PC-9 (cell line): ENCODE data around the gene UTP15. TPM values are rescaled to one million over a fixed set of nuclear protein-coding genes. Genes with fewer than 3 reads are reported as not detected.

Experiments used
- BruUV-seq: library from RNA; stranded (reverse); fragments of 400-500 nt; replicated peaks from 2 replicates; lab custom pipeline; 2021; lab: Mats Ljungman, UMichigan
- CTCF ChIA-PET: fragments of 300-600 bp; sonication (Branson Sonifier 250); formaldehyde crosslinking; loops from one replicate; lab custom pipeline; 2022; ENCODE audit warnings: antibody characterized with exemption; lab: Charles Lee
- POLR2A ChIA-PET: fragments of 300-600 bp; sonication (Branson Sonifier 250); formaldehyde crosslinking; loops from one replicate; lab custom pipeline; 2022; ENCODE audit warnings: antibody characterized with exemption; ENCODE audit not compliant: unreplicated experiment; lab: Charles Lee
- DNase-seq, 2 experiments: peaks; one replicate each; pipeline versions ENCODE4 v3.0.0 to v3.0.0-alpha.2; 2015 to 2022; ENCODE audit warnings: mixed read lengths in 1 of 2
- H2AFZ ChIP-seq: fragments of 200-600 bp; sonication (generic); 2 replicates; pipeline ENCODE4 v1.8.1; 2017; ENCODE audit warnings: antibody characterized with exemption
- H3F3A ChIP-seq: fragments of 200-600 bp; sonication (generic); 2 replicates; pipeline ENCODE4 v1.8.1; 2017; ENCODE audit warnings: antibody characterized with exemption, mild to moderate bottlenecking, low read depth; ENCODE audit not compliant: insufficient read depth
- H3K27ac ChIP-seq: fragments of 200-600 bp; sonication (generic); 2 replicates; pipeline ENCODE4 v1.6.1; 2016; ENCODE audit warnings: mixed run types
- H3K27me3 ChIP-seq: fragments of 200-600 bp; sonication (generic); 2 replicates; pipeline ENCODE4 v1.6.1; 2016; ENCODE audit warnings: low read depth, mixed run types; ENCODE audit not compliant: insufficient read depth
- H3K36me3 ChIP-seq: fragments of 200-600 bp; sonication (generic); 2 replicates; pipeline ENCODE4 v1.6.1; 2016; ENCODE audit warnings: low read depth, mixed run types
- H3K4me1 ChIP-seq: fragments of 200-600 bp; sonication (generic); replicated peaks from 2 replicates; pipeline ENCODE4 v1.6.1; 2016; ENCODE audit warnings: mixed run types; ENCODE audit not compliant: insufficient read depth
- H3K4me2 ChIP-seq: fragments of 200-600 bp; sonication (generic); 2 replicates; pipeline ENCODE4 v1.6.1; 2017; ENCODE audit warnings: mixed run types
- H3K4me3 ChIP-seq: fragments of 200-600 bp; sonication (generic); 2 replicates; pipeline ENCODE4 v1.6.1; 2016; ENCODE audit warnings: mixed run types
- H3K79me2 ChIP-seq: fragments of 200-600 bp; sonication (generic); 2 replicates; pipeline ENCODE4 v1.6.1; 2017; ENCODE audit warnings: low read depth, mixed run types
- H3K9me2 ChIP-seq: fragments of 200-600 bp; sonication (generic); 2 replicates; pipeline ENCODE4 v1.8.1; 2017; ENCODE audit warnings: mild to moderate bottlenecking; ENCODE audit not compliant: insufficient read depth
- H3K9me3 ChIP-seq: fragments of 200-600 bp; sonication (generic); 2 replicates; pipeline ENCODE4 v1.8.1; 2016; ENCODE audit warnings: low read depth; ENCODE audit not compliant: insufficient read depth
- H4K20me1 ChIP-seq: fragments of 200-600 bp; sonication (generic); 2 replicates; pipeline ENCODE4 v1.8.1; 2017; ENCODE audit not compliant: insufficient read depth
- EZH2 ChIP-seq: fragments of 200-600 bp; sonication (generic); IDR thresholded peaks from 2 replicates; pipeline ENCODE4 v1.8.0; 2017; ENCODE audit warnings: antibody characterized with exemption, low read depth
- intact Hi-C: fragments of 100-400 bp; cut with micrococcal nuclease; formaldehyde crosslinking; loops from one replicate; pipeline ENCODE4 v1.10.0; 2022; ENCODE audit not compliant: unreplicated experiment
- total RNA-seq: library from RNA; stranded (reverse); gene quantifications from 2 replicates; pipeline ENCODE4 v1.2.3, GENCODE V29; 2021
- TF ChIP-seq, protein P1 (sequence below): fragments of 200-600 bp; sonication (generic); conservative IDR thresholded peaks from 2 replicates; pipeline ENCODE4 v1.6.1; 2017; ENCODE audit warnings: mixed run types, antibody characterized with exemption, mild to moderate bottlenecking, moderate library complexity

Gene UTP15
- total RNA-seq, 1 experiment from 2014 or later, result 19.4 TPM

DNA sequence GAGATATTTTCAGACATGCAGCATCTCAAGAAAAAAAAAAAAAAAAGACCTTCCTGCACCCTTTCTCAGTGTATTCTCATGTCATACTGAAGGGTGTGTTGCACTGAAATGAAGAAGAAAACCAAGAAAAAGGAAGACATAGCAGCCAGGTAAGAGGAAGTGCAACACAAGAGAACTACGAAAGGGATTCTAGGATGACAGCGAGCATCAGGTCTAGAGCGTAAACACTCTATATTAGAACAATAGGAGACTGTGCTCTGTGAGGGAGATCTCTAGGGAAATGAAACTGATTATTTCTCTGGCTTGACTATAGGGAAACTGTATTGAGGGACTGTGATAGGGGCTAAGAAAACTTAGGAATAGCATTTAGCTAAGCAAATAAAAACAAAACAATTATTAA lies 37.3 kb upstream of the UTP15 start:
- no peaks in the 10 kb centered on the region for H3K79me2 ChIP-seq
- no peaks in the 10 kb centered on the region for H3F3A ChIP-seq
- no peak overlapping the region for H3K4me3 ChIP-seq
- intact Hi-C loops, result no loop called here
- no peak overlapping the region for H2AFZ ChIP-seq
- H3K9me2 ChIP-seq, result no peaks in the 10 kb centered on the region
- ChIA-PET POLR2A (no interaction called here), CTCF (no interaction called here)
- TF ChIP-seq EZH2, result no peak
- TF ChIP-seq, protein P1, sequence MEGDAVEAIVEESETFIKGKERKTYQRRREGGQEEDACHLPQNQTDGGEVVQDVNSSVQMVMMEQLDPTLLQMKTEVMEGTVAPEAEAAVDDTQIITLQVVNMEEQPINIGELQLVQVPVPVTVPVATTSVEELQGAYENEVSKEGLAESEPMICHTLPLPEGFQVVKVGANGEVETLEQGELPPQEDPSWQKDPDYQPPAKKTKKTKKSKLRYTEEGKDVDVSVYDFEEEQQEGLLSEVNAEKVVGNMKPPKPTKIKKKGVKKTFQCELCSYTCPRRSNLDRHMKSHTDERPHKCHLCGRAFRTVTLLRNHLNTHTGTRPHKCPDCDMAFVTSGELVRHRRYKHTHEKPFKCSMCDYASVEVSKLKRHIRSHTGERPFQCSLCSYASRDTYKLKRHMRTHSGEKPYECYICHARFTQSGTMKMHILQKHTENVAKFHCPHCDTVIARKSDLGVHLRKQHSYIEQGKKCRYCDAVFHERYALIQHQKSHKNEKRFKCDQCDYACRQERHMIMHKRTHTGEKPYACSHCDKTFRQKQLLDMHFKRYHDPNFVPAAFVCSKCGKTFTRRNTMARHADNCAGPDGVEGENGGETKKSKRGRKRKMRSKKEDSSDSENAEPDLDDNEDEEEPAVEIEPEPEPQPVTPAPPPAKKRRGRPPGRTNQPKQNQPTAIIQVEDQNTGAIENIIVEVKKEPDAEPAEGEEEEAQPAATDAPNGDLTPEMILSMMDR, result no peak
- BruUV-seq, result no TSS peak
- no peak for DNase-seq
- H4K20me1 ChIP-seq, result no peaks in the 10 kb centered on the region
- no peaks in the 10 kb centered on the region for H3K9me3 ChIP-seq
- H3K4me1 ChIP-seq, result 0 out of 2 replicates have a peak, but pooled peaks cover 5% of the 10 kb centered on the region
- no peak overlapping the region for H3K4me2 ChIP-seq
- no peaks in the 10 kb centered on the region for H3K36me3 ChIP-seq
- no peak overlapping the region for H3K27ac ChIP-seq
- H3K27me3 ChIP-seq, result no peaks in the 10 kb centered on the region

DNA sequence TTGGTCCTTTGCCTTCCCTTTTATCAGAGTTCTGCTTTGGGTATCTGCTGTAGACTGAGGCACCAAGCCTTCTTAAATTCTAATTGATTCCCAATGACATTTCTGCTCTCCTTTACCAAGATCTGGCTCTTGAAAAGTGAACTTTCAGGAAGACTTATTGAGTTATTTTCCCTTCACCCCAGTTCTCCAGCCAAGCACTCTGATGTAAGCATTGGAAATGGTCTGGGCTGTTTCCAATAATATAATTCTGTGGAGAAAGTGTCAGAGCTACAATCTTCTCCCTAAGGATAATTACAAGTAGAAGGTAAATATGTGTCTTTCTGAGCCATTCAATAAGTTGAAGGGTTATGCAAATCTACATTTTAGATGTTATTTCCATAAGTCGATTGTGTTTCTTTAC lies 36.5 kb upstream of the UTP15 start:
- DNase-seq, result no peak
- 0 out of 2 replicates have a peak, but pooled peaks cover 5% of the 10 kb centered on the region for H3K4me1 ChIP-seq
- H3K36me3 ChIP-seq, result no peaks in the 10 kb centered on the region
- H2AFZ ChIP-seq, result no peak overlapping the region
- BruUV-seq, result no TSS peak
- H4K20me1 ChIP-seq, result no peaks in the 10 kb centered on the region
- no peaks in the 10 kb centered on the region for H3K9me2 ChIP-seq
- no peak overlapping the region for H3K4me3 ChIP-seq
- no peak overlapping the region for H3K4me2 ChIP-seq
- no peaks in the 10 kb centered on the region for H3F3A ChIP-seq
- no peaks in the 10 kb centered on the region for H3K9me3 ChIP-seq
- TF ChIP-seq, protein P1, result no peak
- no peak for TF ChIP-seq EZH2
- no peak overlapping the region for H3K27ac ChIP-seq
- CTCF ChIA-PET, result no interaction called here
- POLR2A ChIA-PET, result no interaction called here
- no peaks in the 10 kb centered on the region for H3K27me3 ChIP-seq
- intact Hi-C loops, result no loop called here
- H3K79me2 ChIP-seq, result no peaks in the 10 kb centered on the region

DNA sequence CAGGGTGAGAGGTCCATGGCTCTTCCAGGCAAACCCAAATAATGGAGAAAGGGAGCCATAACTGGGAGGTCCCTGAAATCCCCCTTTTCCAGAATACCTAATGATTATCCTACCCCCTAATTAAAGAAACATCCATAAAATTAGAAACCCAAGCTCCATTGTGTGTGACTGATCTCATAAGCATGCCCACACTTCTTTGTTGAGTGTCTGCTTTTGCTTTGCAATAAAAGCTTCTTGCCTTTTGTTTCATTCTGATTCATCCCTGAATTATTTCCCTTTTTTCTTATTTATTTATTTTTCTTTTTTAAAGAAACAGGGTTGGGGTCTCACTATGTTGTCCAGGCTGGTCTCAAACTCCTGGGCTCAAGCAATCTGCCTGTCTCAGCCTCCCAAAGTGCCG lies 34.2 kb upstream of the UTP15 start:
- TF ChIP-seq EZH2, result no peak
- TF ChIP-seq, protein P1, result no peak
- H3F3A ChIP-seq, result no peaks in the 10 kb centered on the region
- H3K4me2 ChIP-seq, result no peak overlapping the region
- intact Hi-C loops, result no loop called here
- no peak overlapping the region for H3K27ac ChIP-seq
- ChIA-PET CTCF (interaction anchor here (0.5 to 0.6 kb wide), 2 partner anchors 9 to 72 kb away, joined by 6 to 15 read pairs; no protein-coding TSS in a partner anchor), POLR2A (no interaction called here)
- no peak for DNase-seq
- no peaks in the 10 kb centered on the region for H3K9me2 ChIP-seq
- H3K9me3 ChIP-seq, result 0 out of 2 replicates have a peak, but pooled peaks cover 3% of the 10 kb centered on the region
- no peaks in the 10 kb centered on the region for H3K36me3 ChIP-seq
- H3K4me1 ChIP-seq, result 0 out of 2 replicates have a peak, but pooled peaks cover 5% of the 10 kb centered on the region
- no peaks in the 10 kb centered on the region for H3K27me3 ChIP-seq
- no peak overlapping the region for H3K4me3 ChIP-seq
- H2AFZ ChIP-seq, result no peak overlapping the region
- H4K20me1 ChIP-seq, result no peaks in the 10 kb centered on the region
- no peaks in the 10 kb centered on the region for H3K79me2 ChIP-seq
- no TSS peak for BruUV-seq
